HG02623 (cell line): ENCODE data around the gene AOPEP.
"Not testable (repeated sequence)": the region's sequence is repeated elsewhere in the genome, so short reads cannot be mapped to it uniquely, and the experiment has no call there.

Experiments used
- ATAC-seq: cut with Tn5 transposase; IDR thresholded peaks from one replicate; pipeline ENCODE4 v1.9.1; 2021; ENCODE audit warnings: moderate library complexity; ENCODE audit not compliant: unreplicated experiment

The AOPEP gene

GRCh38 chr9:94865582-94866452, 139.3 kb downstream of the AOPEP start:
- ATAC-seq = no peak

GRCh38 chr9:94866770-94867169, 140.3 kb downstream of the AOPEP start:
- no peak for ATAC-seq

GRCh38 chr9:94867281-94867841, 140.9 kb downstream of the AOPEP start:
- no peak for ATAC-seq

DNA sequence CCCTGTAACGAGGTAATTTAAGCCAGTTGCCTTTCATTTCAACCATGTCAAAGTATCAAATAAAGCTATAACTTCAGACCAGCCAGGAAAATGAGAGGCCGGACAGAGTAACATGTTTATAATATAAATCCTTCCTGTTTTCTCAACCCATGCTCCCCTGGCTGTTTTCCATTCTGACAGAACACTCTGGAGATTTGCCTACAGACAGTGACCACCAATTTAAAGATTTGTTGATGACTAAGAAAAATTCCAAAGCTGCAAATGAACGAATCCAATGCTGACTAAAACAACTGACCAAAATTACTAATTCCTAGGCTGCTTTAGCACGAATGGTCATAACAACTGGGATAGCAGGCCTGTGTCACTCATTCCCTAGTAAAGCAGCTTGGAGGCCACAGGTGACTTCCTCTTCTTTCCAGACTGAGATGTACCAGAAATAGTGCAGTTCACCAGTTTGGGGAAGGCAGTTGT, 141.4 kb downstream of the AOPEP start:
- no peak for ATAC-seq

GRCh38 chr9:94868464-94868863, 142.0 kb downstream of the AOPEP start:
- no peak for ATAC-seq

- ATAC-seq = no peak
Measured at GRCh38 chr9:94869415-94869843, 142.9 kb downstream of the AOPEP start.

GRCh38 chr9:94870465-94870792, 143.9 kb downstream of the AOPEP start:
- no peak for ATAC-seq

DNA sequence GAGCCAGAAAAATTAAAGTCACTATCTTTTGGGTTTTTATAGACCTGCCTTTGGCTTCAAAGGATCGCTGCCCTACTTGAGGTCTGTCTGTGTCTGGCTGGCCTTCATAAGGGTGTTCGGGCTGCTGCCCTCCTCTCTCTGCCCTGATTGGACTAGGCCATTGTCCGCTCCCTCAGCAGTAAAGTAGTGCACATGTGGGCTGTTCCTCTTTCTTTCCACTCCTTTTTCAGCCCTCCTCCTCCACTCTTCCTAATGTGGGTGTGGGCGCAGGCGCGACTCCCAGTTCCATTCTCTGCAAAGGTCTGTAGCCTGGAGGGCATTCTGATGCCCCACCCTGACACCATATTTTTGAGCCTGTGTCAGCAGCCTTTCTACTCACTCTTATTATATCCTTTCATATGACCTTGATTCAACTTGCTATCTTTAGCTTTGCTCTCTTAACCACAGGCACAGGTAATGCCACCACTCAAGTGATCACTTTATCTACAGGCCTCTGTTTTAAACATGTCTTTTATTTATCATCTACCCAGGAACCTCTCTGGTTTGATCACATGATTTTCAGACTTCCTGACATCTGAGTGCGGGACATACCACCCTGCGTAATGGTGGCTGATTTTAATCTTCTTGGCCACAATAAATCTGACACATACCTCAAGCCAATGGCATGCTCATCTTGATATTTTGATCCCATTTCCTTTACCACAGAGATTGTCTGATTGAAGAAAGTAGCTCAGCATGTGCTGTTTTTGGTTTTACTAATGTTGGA, 144.5 kb downstream of the AOPEP start:
- no peak for ATAC-seq

DNA sequence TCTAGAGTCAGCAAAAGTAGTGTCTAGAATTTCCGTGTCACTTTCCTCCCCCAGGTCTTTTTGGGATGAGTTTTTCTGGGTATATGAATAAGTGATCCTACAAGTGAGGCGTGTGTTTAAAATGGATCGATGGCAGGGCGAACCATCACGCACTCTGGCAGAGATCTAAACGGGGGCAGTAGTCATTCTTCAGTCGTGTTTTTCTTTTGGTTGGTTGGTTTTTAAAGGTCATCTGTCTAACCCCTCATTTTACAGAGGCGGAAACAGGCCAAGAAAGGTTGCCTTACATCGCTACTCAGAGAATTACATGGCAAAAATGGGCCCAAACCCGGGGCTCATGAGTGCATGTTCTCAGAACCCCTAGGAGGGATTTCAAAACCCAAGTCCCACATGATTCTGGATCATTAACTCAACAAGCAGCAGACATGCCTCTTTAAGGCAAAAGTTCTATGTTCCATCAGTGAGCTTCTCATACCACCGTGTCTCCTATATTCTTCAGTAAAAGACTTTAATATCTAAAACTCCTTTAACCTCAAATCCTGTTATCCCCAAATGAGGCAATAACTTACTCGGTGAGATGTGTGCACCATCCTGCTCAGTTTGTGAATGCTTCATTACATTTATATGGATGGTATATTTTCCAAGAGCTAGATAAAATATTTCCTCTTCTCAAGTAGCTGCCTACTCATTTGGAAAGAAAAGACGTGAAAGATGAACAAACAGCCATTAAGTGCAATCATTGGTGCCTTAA, 145.8 kb downstream of the AOPEP start:
- no peak for ATAC-seq

DNA sequence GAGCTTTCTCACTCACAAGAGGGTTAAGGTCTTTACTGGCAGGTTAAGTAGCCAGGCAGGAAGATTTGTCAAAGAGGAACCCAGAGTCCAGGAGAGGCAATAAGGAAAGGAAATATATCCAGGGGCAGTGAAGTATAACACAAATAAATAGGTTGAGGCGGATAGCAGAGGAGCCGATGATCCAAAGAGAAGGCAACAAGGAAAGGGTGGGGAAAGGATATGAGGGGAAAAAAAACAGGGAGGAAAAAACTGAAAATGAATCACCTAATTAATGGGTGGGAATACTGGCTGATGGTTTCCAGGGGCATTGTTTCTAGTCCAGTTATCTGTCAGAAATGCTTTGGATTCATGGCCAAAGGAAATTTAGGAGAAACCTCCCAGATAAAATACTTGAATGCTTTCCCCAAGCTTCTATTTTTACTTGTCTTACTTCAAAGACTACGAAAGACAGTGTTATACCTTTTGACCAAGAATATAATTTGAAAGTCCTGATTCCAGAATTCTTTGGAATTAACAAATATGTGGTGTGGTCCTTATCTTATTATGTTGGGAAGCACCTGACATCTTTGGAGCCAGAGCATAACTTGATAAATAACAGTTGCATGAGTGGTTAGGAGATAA, 146.5 kb downstream of the AOPEP start:
- no peak for ATAC-seq

GRCh38 chr9:94874316-94874715, 147.8 kb downstream of the AOPEP start:
- ATAC-seq = no peak

DNA sequence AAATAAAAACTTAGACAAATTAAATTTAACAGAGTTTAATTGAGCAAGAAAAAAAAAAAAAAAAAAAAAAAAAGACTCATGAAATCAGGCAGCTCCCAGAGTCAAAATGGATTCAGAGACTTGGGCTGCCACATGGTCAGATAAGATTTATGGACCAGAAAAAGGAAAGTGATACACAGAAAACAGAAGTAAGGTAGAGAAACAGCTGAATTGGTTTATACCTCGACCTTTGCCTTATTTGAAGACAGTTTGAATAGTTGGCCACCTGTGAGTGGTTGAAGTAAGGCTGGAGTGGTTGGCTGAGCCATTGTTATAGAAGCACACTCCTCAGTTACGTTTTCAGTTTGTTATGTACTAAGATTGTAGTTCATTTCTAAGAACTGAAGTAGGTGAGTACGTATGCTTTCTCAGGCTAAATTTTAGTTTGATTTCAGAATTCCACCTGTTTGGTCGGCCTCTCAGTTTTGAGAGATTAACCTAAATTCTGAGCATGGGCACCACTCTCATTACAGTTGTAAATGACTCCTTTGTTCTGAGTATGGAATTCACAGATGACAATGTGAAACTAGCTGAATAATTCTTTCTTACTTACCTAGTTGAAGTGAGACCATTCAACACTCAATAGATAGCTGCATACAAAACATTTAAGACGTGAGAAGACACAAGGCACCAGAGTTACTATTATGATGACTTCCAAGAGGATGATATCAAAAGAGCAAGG, 149.0 kb downstream of the AOPEP start:
- ATAC-seq = peak; percentile 64

GRCh38 chr9:94878804-94879203, 152.3 kb downstream of the AOPEP start:
- ATAC-seq = not testable (repeated sequence)

GRCh38 chr9:94879230-94879629, 152.7 kb downstream of the AOPEP start:
- ATAC-seq = no peak

- no peak for ATAC-seq
Measured at GRCh38 chr9:94881023-94881422, 154.5 kb downstream of the AOPEP start.

DNA sequence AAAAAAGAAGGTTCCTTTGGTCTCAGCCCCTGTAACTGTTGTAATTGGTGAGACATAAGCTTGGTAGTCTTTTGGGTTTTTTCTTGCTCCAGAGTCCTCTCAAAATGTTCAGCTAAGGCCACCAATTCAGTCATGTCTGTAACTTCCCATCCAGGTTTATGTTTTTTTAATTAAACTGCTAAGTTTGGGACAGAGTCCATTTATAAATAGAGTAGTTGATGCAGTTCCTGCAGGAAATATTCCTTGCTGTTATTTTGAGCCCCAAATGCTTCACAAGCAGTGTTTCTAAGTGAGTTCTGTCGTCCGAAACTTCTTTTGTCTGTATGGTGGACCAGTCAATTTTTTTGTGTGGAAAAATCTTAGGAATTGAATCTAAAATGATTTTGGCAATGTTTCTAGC, 155.0 kb downstream of the AOPEP start:
- ATAC-seq = no peak

DNA sequence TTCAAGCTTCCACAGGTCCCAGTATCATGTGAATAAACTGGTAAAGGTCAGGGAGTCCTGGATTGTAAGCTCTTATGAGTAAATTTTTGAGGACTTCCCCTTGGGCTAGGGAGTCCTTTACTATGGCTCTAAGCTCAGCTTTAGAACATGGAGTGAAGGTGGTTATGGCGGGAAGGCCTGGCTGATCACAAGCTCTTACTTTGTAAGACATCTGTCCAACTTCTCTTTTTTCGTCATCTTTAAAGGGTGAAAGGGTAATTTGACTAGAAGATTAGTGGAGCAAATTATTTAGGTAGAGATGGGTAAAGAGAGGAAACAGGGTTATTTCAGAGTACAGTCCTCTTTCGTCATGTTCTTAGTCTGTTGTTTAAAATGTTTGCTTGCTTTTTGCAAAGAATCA, 155.4 kb downstream of the AOPEP start:
- no peak for ATAC-seq

DNA sequence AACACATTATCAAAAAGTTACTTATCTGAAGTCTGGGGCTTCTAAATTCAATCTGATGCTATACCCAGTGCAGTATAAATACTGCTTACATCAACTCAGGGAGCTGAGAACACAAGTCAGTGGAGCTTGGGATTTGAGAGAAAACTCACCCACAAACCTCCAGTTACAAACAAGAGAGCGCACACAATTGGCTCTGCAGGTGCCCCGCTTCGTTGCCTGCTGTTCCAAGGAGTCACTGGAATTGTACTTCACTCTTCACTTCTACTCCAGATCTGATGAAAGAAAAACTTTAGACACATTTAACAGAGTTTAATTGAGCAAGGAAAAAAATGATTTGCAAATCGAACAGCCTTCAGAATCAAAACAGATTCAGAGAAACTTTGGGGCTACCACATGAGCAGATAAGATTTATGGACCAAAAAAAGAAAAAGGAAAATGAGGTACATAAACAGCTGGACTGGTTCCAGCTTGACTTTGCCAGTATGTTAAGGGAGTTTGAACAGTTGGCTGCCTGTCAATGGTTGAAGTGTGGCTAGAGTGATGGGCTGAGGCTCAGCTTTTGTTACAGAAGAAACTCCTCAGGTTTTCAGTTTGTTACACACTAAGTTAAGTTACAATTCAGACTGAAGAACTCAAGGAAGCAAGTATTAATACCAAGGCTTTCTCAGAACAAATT, 156.6 kb downstream of the AOPEP start:
- ATAC-seq = no peak

GRCh38 chr9:94885854-94886447, 159.5 kb downstream of the AOPEP start:
- ATAC-seq = no peak
